Fibroblast of lung (primary cell): ENCODE results near the gene WDR13. TPM values are rescaled to one million over a fixed set of nuclear protein-coding genes. Genes with fewer than 3 reads are reported as not detected.
A peak's percentile ranks its signal among the peaks of the same experiment; 100 is the strongest.

Experiments
- DNase-seq, 2 donors: peaks; one replicate each; pipeline versions ENCODE4 v3.0.0 to v3.0.0-alpha.2; 2010; ENCODE audit warnings: low read depth in 2 of 2
- H2AFZ ChIP-seq: 2 replicates; pipeline ENCODE4 v1.5.1; 2012; ENCODE audit warnings: low read length, control low read depth, inconsistent platforms
- H3K27ac ChIP-seq: 2 replicates; pipeline ENCODE4 v1.5.1; 2011; ENCODE audit warnings: low read length, control low read depth; ENCODE audit not compliant: insufficient read depth
- H3K27me3 ChIP-seq: 2 replicates; pipeline ENCODE4 v1.5.1; 2011; ENCODE audit warnings: mild to moderate bottlenecking, low read length; ENCODE audit not compliant: control insufficient read depth, insufficient read depth
- H3K36me3 ChIP-seq: 2 replicates; pipeline ENCODE4 v1.5.1; 2011; ENCODE audit warnings: low read length; ENCODE audit not compliant: control insufficient read depth, insufficient read depth
- H3K4me1 ChIP-seq: 2 replicates; pipeline ENCODE4 v1.5.1; 2011; ENCODE audit warnings: low read length; ENCODE audit not compliant: control insufficient read depth, insufficient read depth; ENCODE audit errors: extremely low read depth
- H3K4me2 ChIP-seq: 2 replicates; pipeline ENCODE4 v1.5.1; 2011; ENCODE audit warnings: low read length, control low read depth; ENCODE audit not compliant: insufficient read depth; ENCODE audit errors: extremely low read depth
- H3K4me3 ChIP-seq, 4 experiments: fragments of 200-600 bp in 1 of 4; sonication (generic) in 1 of 4; replicated peaks in 1 of 4; 2 replicates each; pipeline ENCODE4 v1.5.1; 2011 to 2016; ENCODE audit warnings: low read length in 4 of 4, low read depth in 3 of 4, mild to moderate bottlenecking in 3 of 4, control low read depth in 2 of 4, inconsistent platforms in 1 of 4, mixed read lengths in 1 of 4; ENCODE audit not compliant: insufficient read depth in 1 of 4; ENCODE audit errors: control extremely low read depth in 1 of 4
- H3K79me2 ChIP-seq: 2 replicates; pipeline ENCODE4 v1.5.1; 2012; ENCODE audit warnings: mild to moderate bottlenecking, low read length, inconsistent platforms; ENCODE audit not compliant: control insufficient read depth, insufficient read depth
- H3K9ac ChIP-seq: 2 replicates; pipeline ENCODE4 v1.5.1; 2011; ENCODE audit warnings: mild to moderate bottlenecking, low read length, control low read depth; ENCODE audit not compliant: insufficient read depth
- H3K9me3 ChIP-seq: 2 replicates; pipeline ENCODE4 v1.5.1; 2012; ENCODE audit warnings: low read depth, low read length; ENCODE audit not compliant: control insufficient read depth, insufficient read depth
- H4K20me1 ChIP-seq: 2 replicates; pipeline ENCODE4 v1.5.1; 2011; ENCODE audit warnings: low read length; ENCODE audit not compliant: control insufficient read depth, insufficient read depth; ENCODE audit errors: extremely low read depth
- CTCF ChIP-seq, 2 donors: IDR thresholded peaks in 1 of 2; conservative IDR thresholded peaks in 1 of 2; 1 replicate in 1 of 2; 2 replicates in 1 of 2; pipeline ENCODE4 v1.5.1; 2011 to 2012; ENCODE audit warnings: low read length in 2 of 2, control low read depth in 1 of 2, inconsistent platforms in 1 of 2, low read depth in 1 of 2, mild to moderate bottlenecking in 1 of 2
- EZH2 ChIP-seq: IDR thresholded peaks from 2 replicates; pipeline ENCODE4 v1.5.1; 2012; ENCODE audit warnings: low read length, control low read depth, mild to moderate bottlenecking; ENCODE audit errors: missing control alignments
- polyA plus RNA-seq, 2 donors: library from polyadenylated mRNA; depleted of rRNA in 1 of 2; stranded (reverse) in 1 of 2; unstranded in 1 of 2; fragments of >200 nt; gene quantifications; 2 replicates each; pipeline ENCODE4 v1.2.1, GENCODE V29; 2011 to 2012; ENCODE audit warnings: missing spikeins in 1 of 2
- total RNA-seq: library from RNA; depleted of rRNA; stranded (reverse); fragments of >200 nt; gene quantifications from 2 replicates; pipeline ENCODE4 v1.2.1, GENCODE V29; 2014

Gene WDR13
- total and polyA plus RNA-seq, 2 donors (not counting 1 experiment from before 2014, with no cell fraction given) = 41.2 to 99.7 TPM

GRCh38 chrX:48584698-48585097 lies 12.6 kb upstream of the WDR13 start:
- Histone ChIP-seq H3K4me2 (no peak overlapping the region), H3K9ac (no peak overlapping the region), H3K27me3 (no peaks in the 10 kb centered on the region), H3K9me3 (no peaks in the 10 kb centered on the region), H3K36me3 (no peaks in the 10 kb centered on the region), H3K27ac (no peak overlapping the region), H4K20me1 (no peaks in the 10 kb centered on the region), H3K4me3 (no peak overlapping the region), H2AFZ (no peak overlapping the region), H3K79me2 (no peaks in the 10 kb centered on the region), H3K4me1 (no peaks in the 10 kb centered on the region)
- TF ChIP-seq EZH2 = no peak
- no peak for TF ChIP-seq CTCF (conservative IDR thresholded peaks at IDR 0.05 in 1 of 2, IDR thresholded peaks at IDR 0.05 in 1 of 2; ENCODE audit: low read depth in 1 of 2, low read length in 2 of 2)
- DNase-seq = no peak

GRCh38 chrX:48589482-48590162 lies 7.7 kb upstream of the WDR13 start:
- no peak overlapping the region for H3K4me2 ChIP-seq
- no peak overlapping the region for H3K9ac ChIP-seq
- H3K79me2 ChIP-seq = no peaks in the 10 kb centered on the region
- H3K27ac ChIP-seq = no peak overlapping the region
- H3K9me3 ChIP-seq = no peaks in the 10 kb centered on the region
- DNase-seq = peak in 1 of 2 donors; percentile 26
- no peaks in the 10 kb centered on the region for H3K27me3 ChIP-seq
- TF ChIP-seq CTCF (conservative IDR thresholded peaks at IDR 0.05 in 1 of 2, IDR thresholded peaks at IDR 0.05 in 1 of 2; ENCODE audit: low read depth in 1 of 2, low read length in 2 of 2) (no peak), EZH2 (no peak)
- H3K4me1 ChIP-seq = peaks cover 3% of the 10 kb centered on the region
- H4K20me1 ChIP-seq = no peaks in the 10 kb centered on the region
- no peak overlapping the region for H2AFZ ChIP-seq
- H3K36me3 ChIP-seq = no peaks in the 10 kb centered on the region
- no peak overlapping the region for H3K4me3 ChIP-seq

- H3K27ac ChIP-seq = no peak overlapping the region
- H4K20me1 ChIP-seq = no peaks in the 10 kb centered on the region
- H3K36me3 ChIP-seq = no peaks in the 10 kb centered on the region
- H3K27me3 ChIP-seq = no peaks in the 10 kb centered on the region
- no peak overlapping the region for H3K4me3 ChIP-seq
- TF ChIP-seq CTCF (conservative IDR thresholded peaks at IDR 0.05 in 1 of 2, IDR thresholded peaks at IDR 0.05 in 1 of 2; ENCODE audit: low read depth in 1 of 2, low read length in 2 of 2) (no peak), EZH2 (no peak)
- no peaks in the 10 kb centered on the region for H3K79me2 ChIP-seq
- peaks cover 3% of the 10 kb centered on the region for H3K4me1 ChIP-seq
- peak; percentile 34 to 57 for DNase-seq
- no peaks in the 10 kb centered on the region for H3K9me3 ChIP-seq
- no peak overlapping the region for H3K4me2 ChIP-seq
- no peak overlapping the region for H2AFZ ChIP-seq
- no peak overlapping the region for H3K9ac ChIP-seq
These were observed 6.8 kb upstream of the WDR13 start for GRCh38 chrX:48590203-48591103.
